Tibial nerve (tissue), 3 donors: Measurements from ENCODE around the gene IL1RAP.

ENCODE experiments used
- POLR2A ChIP-seq, 2 donors: fragments of 450-650 bp; IDR thresholded peaks; one replicate each; pipeline ENCODE4 v1.6.1; 2017; ENCODE audit warnings: antibody characterized with exemption in 2 of 2, mild to moderate bottlenecking in 2 of 2, moderate library complexity in 2 of 2
- TF ChIP-seq, protein P1 (sequence below), 5 experiments: fragments of 200-600 bp in 3 of 5; fragments of 450-650 bp in 2 of 5; sonication (generic) in 3 of 5; IDR thresholded peaks; one replicate each; pipeline ENCODE4 v1.5.1; 2016 to 2019; ENCODE audit warnings: antibody characterized with exemption in 5 of 5, mild to moderate bottlenecking in 3 of 5, moderate library complexity in 2 of 5

DNA sequence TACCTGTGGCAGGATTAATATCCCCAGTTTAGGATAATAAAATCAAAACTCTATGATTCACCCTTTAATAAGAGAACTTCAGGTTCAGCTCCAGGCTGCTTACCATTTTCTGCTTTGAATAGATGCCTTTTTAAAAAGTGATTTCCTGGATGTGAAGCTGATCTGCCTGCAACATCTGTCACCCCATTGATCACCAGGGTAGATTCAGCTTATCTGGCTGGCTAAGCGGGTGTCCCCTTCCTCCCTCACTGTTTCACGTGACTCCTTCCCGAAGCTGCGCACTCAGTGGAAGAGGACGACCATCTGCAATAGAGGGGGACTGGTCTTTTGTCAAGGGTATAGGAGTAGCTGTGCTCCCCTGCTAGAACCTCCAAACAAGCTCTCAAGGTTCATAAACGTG is 128.1 kb downstream of the IL1RAP start:
- TF ChIP-seq, protein P1, sequence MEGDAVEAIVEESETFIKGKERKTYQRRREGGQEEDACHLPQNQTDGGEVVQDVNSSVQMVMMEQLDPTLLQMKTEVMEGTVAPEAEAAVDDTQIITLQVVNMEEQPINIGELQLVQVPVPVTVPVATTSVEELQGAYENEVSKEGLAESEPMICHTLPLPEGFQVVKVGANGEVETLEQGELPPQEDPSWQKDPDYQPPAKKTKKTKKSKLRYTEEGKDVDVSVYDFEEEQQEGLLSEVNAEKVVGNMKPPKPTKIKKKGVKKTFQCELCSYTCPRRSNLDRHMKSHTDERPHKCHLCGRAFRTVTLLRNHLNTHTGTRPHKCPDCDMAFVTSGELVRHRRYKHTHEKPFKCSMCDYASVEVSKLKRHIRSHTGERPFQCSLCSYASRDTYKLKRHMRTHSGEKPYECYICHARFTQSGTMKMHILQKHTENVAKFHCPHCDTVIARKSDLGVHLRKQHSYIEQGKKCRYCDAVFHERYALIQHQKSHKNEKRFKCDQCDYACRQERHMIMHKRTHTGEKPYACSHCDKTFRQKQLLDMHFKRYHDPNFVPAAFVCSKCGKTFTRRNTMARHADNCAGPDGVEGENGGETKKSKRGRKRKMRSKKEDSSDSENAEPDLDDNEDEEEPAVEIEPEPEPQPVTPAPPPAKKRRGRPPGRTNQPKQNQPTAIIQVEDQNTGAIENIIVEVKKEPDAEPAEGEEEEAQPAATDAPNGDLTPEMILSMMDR (IDR thresholded peaks at IDR 0.05) = no peak
- no peak for TF ChIP-seq POLR2A (IDR thresholded peaks at IDR 0.05)
